WTC11 (cell line): ENCODE results near the gene COL17A1. TPM values are rescaled to one million over a fixed set of nuclear protein-coding genes. Genes with fewer than 3 reads are reported as not detected.

ENCODE experiments used
- ATF1 ChIP-seq: sonication (generic); formaldehyde crosslinking; IDR thresholded peaks from 2 replicates; pipeline ENCODE4 v1.8.1; 2023; ENCODE audit warnings: mild to moderate bottlenecking, moderate library complexity, missing genetic modification reagents
- ATF6 ChIP-seq: sonication (generic); formaldehyde crosslinking; IDR thresholded peaks from 2 replicates; pipeline ENCODE4 v1.8.1; 2023; ENCODE audit warnings: mild to moderate bottlenecking, missing genetic modification reagents
- CDX4 ChIP-seq: fragments of 250-450 bp; sonication (Bioruptor Pico); IDR thresholded peaks from 2 replicates; pipeline ENCODE4 v1.9.0; 2021; ENCODE audit warnings: moderate library complexity, mild to moderate bottlenecking, inconsistent platforms, borderline replicate concordance
- EMX1 ChIP-seq: fragments of 250-450 bp; sonication (Bioruptor Pico); IDR thresholded peaks from 2 replicates; pipeline ENCODE4 v1.8.0; 2021; ENCODE audit warnings: mild to moderate bottlenecking
- FOXP1 ChIP-seq: sonication (generic); formaldehyde crosslinking; IDR thresholded peaks from 2 replicates; pipeline ENCODE4 v1.8.0; 2022; ENCODE audit warnings: missing genetic modification reagents, mild to moderate bottlenecking, moderate library complexity, borderline replicate concordance
- JAZF1 ChIP-seq: fragments of 250-450 bp; sonication (Bioruptor Pico); IDR thresholded peaks from 2 replicates; pipeline ENCODE4 v1.9.0; 2021; ENCODE audit warnings: moderate library complexity, mild to moderate bottlenecking, inconsistent platforms
- NFYB ChIP-seq: sonication (generic); formaldehyde crosslinking; conservative IDR thresholded peaks from 2 replicates; pipeline ENCODE4 v1.8.0; 2022; ENCODE audit warnings: low read depth, missing genetic modification reagents
- PREB ChIP-seq: sonication (generic); formaldehyde crosslinking; IDR thresholded peaks from 2 replicates; pipeline ENCODE4 v1.8.1; 2022; ENCODE audit warnings: mild to moderate bottlenecking, missing genetic modification reagents, moderate library complexity, borderline replicate concordance
- TEAD1 ChIP-seq: sonication (generic); formaldehyde crosslinking; IDR thresholded peaks from 2 replicates; pipeline ENCODE4 v1.8.0; 2022; ENCODE audit warnings: mild to moderate bottlenecking, missing genetic modification reagents
- USF1 ChIP-seq: sonication (generic); formaldehyde crosslinking; IDR thresholded peaks from 2 replicates; pipeline ENCODE4 v1.8.0; 2022; ENCODE audit warnings: mild to moderate bottlenecking, missing genetic modification reagents
- ZNF423 ChIP-seq: fragments of 250-450 bp; sonication (Bioruptor Pico); IDR thresholded peaks from 2 replicates; pipeline ENCODE4 v2.1.2; 2022; ENCODE audit warnings: mild to moderate bottlenecking, moderate library complexity
- total RNA-seq: library from RNA; stranded (reverse); gene quantifications from 3 replicates; pipeline ENCODE4 v1.2.3, GENCODE V29; 2021
- TF ChIP-seq, protein P1 (sequence below): sonication (generic); formaldehyde crosslinking; IDR thresholded peaks from 2 replicates; pipeline ENCODE4 v1.8.0; 2023; ENCODE audit warnings: missing genetic modification reagents
- TF ChIP-seq, protein P2 (sequence below): sonication (generic); formaldehyde crosslinking; IDR thresholded peaks from 2 replicates; pipeline ENCODE4 v1.8.0; 2022; ENCODE audit warnings: mild to moderate bottlenecking, missing genetic modification reagents
- TF ChIP-seq, protein P3 (sequence below): fragments of 250-450 bp; sonication (Bioruptor Pico); IDR thresholded peaks from 2 replicates; pipeline ENCODE4 v1.9.0; 2021; ENCODE audit warnings: mild to moderate bottlenecking, borderline replicate concordance
- TF ChIP-seq, protein P4 (sequence below): sonication (generic); formaldehyde crosslinking; IDR thresholded peaks from 2 replicates; pipeline ENCODE4 v1.8.1; 2022; ENCODE audit warnings: low read depth, mild to moderate bottlenecking, moderate library complexity, missing genetic modification reagents, borderline replicate concordance

Gene COL17A1
- total RNA-seq, 1 experiment from 2014 or later, result 1.5 TPM

GRCh38 chr10:104043854-104044253 lies 41.8 kb downstream of the COL17A1 start (continued):
- TF ChIP-seq, protein P1, sequence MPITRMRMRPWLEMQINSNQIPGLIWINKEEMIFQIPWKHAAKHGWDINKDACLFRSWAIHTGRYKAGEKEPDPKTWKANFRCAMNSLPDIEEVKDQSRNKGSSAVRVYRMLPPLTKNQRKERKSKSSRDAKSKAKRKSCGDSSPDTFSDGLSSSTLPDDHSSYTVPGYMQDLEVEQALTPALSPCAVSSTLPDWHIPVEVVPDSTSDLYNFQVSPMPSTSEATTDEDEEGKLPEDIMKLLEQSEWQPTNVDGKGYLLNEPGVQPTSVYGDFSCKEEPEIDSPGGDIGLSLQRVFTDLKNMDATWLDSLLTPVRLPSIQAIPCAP (CRISPR knock-in tag), result no peak
- TF ChIP-seq CDX4 (CRISPR knock-in tag) (no peak), FOXP1 (CRISPR knock-in tag) (no peak), EMX1 (CRISPR knock-in tag) (no peak), USF1 (CRISPR knock-in tag) (no peak), ZNF423 (CRISPR knock-in tag) (no peak), ATF6 (no peak), TEAD1 (CRISPR knock-in tag) (no peak), NFYB (no peak), PREB (no peak), ATF1 (no peak), JAZF1 (CRISPR knock-in tag) (no peak)
- TF ChIP-seq, protein P2, sequence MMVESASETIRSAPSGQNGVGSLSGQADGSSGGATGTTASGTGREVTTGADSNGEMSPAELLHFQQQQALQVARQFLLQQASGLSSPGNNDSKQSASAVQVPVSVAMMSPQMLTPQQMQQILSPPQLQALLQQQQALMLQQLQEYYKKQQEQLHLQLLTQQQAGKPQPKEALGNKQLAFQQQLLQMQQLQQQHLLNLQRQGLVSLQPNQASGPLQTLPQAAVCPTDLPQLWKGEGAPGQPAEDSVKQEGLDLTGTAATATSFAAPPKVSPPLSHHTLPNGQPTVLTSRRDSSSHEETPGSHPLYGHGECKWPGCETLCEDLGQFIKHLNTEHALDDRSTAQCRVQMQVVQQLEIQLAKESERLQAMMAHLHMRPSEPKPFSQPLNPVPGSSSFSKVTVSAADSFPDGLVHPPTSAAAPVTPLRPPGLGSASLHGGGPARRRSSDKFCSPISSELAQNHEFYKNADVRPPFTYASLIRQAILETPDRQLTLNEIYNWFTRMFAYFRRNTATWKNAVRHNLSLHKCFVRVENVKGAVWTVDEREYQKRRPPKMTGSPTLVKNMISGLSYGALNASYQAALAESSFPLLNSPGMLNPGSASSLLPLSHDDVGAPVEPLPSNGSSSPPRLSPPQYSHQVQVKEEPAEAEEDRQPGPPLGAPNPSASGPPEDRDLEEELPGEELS, result no peak
- TF ChIP-seq, protein P3, sequence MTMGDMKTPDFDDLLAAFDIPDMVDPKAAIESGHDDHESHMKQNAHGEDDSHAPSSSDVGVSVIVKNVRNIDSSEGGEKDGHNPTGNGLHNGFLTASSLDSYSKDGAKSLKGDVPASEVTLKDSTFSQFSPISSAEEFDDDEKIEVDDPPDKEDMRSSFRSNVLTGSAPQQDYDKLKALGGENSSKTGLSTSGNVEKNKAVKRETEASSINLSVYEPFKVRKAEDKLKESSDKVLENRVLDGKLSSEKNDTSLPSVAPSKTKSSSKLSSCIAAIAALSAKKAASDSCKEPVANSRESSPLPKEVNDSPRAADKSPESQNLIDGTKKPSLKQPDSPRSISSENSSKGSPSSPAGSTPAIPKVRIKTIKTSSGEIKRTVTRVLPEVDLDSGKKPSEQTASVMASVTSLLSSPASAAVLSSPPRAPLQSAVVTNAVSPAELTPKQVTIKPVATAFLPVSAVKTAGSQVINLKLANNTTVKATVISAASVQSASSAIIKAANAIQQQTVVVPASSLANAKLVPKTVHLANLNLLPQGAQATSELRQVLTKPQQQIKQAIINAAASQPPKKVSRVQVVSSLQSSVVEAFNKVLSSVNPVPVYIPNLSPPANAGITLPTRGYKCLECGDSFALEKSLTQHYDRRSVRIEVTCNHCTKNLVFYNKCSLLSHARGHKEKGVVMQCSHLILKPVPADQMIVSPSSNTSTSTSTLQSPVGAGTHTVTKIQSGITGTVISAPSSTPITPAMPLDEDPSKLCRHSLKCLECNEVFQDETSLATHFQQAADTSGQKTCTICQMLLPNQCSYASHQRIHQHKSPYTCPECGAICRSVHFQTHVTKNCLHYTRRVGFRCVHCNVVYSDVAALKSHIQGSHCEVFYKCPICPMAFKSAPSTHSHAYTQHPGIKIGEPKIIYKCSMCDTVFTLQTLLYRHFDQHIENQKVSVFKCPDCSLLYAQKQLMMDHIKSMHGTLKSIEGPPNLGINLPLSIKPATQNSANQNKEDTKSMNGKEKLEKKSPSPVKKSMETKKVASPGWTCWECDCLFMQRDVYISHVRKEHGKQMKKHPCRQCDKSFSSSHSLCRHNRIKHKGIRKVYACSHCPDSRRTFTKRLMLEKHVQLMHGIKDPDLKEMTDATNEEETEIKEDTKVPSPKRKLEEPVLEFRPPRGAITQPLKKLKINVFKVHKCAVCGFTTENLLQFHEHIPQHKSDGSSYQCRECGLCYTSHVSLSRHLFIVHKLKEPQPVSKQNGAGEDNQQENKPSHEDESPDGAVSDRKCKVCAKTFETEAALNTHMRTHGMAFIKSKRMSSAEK (CRISPR knock-in tag), result no peak
- TF ChIP-seq, protein P4, sequence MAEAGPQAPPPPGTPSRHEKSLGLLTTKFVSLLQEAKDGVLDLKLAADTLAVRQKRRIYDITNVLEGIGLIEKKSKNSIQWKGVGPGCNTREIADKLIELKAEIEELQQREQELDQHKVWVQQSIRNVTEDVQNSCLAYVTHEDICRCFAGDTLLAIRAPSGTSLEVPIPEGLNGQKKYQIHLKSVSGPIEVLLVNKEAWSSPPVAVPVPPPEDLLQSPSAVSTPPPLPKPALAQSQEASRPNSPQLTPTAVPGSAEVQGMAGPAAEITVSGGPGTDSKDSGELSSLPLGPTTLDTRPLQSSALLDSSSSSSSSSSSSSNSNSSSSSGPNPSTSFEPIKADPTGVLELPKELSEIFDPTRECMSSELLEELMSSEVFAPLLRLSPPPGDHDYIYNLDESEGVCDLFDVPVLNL (CRISPR knock-in tag), result no peak
